Measurements from ENCODE around the gene NME3.

NME3 gene

DNA sequence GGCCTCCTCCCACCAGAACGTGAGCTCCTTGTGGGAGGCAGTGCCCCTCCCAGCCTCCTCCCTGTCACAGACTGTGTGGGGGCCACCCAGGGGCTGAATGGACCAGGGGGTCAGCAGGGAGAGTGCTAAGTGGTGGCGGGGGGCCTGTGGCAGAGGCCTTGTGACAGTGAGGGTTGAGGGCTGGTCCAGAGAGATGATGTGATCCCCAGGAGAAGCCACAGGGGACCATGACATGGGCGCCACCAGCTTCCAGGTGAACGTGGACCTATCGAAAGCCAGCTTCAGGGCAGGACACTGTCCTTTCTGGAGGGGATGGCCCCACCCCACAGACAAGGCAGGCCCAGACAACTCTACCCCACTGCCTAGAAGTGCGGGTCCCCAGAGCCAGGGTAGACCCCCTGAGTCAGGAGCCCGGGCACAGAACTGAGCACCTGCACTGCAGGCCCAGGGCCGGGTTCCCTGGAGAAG lies 7.9 kb upstream of the NME3 start:
- no peak for DNase-seq

DNA sequence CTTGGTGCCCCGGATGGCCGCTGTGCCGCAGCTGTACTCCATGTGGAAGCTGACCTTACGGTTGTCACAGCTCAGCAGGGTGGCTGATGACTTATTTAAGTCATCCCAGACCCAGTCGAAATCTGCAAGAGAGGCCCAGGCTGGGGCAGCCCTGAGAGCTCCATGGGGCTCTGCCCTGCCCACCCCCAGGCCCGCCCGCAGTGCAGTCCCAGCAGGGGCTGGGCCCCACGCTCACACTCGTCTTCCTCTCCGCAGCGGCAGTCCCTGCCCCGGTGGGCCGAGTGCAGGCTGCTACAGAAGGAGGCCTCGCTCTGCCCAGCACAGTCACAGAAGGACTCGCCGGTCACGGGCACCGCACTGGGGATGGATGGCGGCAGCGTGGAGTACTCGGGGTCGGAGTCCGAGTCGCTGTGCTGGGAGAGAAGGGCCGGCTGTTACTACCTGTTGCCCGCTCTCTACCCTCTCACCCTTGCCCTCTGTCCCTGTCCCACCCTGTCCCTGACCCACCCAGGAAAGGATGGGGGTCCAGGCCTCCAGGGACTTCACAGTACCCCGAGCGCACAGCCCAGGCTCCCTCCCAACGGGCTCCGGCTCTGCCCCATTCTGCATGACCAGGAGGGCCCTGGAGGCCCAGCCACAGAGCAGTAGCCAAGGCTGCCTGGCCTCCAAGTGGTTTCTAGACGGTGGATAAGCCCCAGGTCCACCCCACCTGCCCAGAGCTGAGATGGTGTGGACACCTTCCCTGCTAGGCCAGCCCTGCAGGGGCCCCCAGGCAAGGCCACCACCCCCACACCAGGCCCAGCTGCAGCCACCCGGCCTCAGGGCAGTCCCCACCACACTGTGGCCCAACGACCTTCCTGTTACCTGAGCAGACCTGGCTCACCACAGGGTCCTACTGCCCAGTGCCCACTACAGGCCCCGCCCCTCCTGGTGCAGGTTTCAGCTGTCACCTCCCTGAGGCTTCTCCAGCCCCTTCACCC lies 7.1 kb upstream of the NME3 start:
- DNase-seq = no peak

DNA sequence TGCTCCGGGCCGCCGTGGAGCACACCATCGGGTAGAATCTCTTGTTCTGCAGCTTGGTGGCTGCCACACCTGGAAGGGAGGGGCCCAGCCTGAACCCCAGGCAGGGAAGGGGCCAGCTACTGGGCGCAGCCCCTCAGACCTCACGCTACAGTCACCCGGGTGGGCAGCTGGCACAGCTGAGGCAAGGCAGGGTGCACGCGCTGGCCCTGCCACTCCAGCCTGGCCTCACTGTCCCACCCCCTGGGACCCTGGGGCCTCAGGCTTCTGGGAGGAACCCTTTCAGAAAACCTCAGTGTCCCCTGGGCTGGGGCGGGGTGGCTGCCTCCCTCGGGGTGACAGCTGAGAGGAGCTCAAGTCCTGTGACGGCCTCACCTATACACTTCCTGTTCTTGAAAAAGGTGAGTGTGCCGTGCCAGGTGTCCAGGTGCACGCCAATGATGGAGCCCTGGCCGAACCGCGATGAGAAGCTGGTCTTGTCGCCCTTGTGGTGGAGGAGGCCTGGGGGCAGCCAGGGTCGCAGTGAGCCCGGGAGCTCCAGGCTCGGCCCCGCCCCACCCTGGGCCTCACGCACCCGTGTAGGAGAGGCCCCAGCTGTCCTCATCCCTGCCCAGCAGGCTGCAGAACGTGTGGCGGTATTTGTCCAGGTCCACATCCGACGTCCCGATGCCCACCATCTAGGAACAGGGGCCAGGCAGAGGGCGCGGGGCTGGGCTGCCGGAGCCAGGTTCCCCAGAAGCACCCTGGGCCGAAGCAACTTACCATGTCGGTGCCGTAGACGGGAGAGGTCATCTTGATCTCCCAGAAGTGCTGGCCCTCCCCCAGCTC lies 6.2 kb upstream of the NME3 start:
- DNase-seq = no peak

DNA sequence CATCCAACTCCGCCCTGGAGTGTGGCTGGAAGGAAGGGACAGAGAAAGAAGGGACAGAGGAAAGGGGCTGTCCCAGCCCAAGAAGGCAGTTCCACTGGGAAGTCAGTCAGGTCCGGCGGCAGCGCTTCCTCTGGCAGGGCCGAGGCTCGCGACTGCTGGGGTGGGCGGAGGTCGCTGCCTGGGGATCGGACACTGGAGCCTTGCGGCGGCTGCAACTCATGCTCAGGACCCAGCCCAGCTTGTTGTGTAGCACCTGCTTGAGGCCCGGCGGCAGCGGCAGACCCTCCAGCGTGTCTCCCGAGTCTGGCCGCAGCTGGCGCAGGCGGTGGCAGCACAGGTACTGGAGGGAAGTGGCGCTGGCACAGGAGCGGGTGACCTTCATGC lies 5.6 kb upstream of the NME3 start:
- no peak for DNase-seq

DNA sequence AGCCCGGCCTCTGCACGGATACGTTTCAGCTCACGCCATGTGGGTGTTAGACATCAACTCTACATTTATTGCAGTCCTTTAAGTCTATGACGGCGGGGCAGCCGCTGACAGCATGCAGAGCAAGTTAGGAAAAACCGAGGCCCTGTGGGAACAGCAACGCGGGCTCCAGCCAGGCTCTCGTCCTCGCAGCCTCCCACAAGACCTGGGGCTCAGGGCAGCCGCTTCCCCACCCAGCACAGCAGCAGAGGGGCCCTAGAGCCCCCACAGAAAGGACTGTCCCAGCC lies 5.3 kb upstream of the NME3 start:
- no peak for DNase-seq

DNA sequence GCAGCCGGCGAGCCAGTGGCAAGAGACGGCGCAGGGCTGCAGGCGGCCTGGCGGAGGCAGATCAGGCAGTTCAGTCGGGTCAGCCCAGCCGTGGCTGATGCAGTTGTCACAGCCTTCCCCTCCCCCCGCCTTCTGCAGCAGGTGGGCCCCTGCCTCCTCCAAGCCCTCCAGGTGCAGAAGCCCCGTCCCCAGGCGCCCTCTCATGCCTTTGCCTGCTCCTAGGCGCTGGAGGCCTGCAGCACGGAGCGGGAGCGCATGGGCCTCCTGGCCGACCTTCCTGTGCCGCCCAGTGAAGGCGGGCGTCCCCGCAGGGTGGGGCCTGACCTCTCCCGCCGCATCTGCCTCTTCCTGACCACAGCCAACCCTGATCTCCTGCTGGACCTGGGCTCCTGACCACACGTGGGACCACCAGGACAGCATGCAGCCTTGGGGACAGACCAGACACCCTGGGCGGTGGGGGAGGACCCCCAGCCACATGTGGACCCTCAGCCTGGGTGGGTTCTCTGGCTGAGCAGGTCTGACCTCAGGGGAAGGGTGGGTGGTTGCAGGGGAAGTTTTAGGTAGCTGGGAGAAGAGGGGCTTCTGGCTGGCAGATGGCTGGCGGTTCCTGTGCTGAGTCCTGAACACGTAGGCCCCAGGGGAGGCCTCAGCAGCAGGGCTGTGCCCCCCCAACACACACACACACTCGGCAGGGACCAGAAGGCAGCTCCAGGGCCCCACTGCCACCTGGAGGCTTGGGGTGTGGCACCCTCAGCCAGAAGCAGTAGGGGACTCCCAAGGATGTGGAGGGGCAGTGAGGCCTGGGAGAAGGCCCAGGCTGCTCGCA lies 4.7 kb upstream of the NME3 start:
- DNase-seq = no peak

DNA sequence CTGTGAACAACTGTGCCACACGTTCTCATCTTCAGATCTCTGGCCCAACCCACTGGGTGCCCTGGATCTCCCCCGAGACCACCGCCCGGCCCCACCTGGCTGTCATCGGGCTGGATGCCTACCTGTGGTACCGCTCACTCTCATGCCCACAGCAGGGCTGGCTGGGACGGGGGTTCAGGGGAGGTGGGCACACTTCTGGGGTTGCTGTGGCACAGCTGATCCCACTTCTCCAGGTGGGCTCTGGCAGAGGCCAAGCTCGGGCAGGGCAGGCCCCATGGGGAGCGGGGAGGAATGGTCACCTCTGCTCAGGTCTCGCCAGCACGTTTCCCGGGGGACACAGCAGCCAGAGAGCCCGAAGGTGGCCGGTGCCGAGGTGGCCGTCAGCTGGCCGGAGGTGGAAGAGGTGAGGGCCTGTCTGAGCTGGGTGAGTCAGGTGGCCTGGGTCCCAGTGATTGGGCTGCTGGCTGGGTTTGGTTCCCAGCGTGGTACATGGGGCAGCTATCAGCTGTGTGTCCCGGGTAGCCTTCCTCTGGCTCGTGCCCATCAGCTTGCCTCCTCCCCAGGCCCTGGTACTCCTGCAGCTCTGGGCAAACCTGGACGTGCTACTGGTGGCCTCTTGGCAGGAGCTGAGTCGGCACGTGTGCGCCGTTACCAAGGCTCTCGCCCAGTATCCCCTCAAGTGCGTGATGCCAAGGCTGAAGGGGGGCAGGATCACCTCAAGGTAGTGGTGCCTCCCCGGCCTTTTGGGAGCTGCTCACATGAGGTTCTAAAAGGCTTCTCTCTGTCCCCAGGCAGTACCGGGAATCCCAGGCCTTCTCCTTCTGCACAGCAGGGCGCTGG lies 3.9 kb upstream of the NME3 start:
- DNase-seq = no peak

DNA sequence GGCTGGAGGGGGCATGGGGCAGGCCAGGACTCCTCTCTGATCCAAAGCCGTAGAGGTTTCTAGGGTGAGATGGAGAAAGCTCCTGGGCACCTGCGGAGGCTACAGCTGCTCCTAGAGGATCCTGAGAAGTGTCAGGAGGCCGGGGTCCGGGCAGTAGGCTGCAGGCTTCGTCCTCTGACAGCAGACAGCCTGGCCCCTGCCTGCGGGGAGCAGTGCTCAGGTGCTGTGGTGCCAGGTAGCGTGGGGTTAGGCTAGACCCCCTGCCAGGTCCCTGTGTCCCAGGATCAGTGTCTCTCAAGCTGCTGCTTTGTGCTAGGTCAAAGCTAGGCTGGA lies 3.1 kb upstream of the NME3 start:
- DNase-seq = no peak

DNA sequence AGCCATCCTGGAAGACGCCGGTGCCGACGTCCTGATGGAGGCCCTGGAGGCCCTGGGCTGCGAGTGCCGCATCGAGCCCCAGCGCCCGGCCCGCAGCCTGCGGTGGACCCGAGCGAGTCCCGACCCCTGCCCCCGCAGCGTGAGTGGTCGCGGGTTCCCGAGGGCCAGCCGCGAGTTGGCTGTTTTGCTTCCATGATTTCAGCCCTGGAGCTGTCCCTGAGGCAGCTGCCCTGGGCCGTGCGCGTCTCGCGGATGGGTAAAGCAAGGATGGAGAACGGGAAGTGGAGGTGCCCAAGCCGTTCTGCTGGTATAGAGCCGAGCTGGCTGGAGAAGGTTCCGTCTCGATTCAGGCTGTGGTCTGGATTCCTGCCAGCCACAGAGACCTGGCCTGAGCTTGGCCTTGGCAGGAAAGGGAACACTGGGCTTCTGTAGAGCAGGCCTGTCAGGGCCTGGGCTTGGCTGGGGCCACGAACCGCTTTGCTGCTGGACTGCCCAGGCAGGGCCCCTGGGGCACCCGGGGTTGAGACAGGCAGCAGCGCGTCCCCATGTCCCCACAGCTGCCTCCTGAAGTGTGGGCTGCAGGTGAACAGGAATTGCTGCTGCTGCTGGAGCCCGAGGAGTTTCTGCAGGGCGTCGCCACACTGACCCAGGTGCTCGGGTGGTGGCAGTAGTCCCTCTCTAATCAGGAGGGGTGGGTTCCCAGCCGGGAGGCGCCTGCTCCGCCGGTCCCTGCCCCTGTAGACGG lies 2.5 kb upstream of the NME3 start:
- no peak for DNase-seq

DNA sequence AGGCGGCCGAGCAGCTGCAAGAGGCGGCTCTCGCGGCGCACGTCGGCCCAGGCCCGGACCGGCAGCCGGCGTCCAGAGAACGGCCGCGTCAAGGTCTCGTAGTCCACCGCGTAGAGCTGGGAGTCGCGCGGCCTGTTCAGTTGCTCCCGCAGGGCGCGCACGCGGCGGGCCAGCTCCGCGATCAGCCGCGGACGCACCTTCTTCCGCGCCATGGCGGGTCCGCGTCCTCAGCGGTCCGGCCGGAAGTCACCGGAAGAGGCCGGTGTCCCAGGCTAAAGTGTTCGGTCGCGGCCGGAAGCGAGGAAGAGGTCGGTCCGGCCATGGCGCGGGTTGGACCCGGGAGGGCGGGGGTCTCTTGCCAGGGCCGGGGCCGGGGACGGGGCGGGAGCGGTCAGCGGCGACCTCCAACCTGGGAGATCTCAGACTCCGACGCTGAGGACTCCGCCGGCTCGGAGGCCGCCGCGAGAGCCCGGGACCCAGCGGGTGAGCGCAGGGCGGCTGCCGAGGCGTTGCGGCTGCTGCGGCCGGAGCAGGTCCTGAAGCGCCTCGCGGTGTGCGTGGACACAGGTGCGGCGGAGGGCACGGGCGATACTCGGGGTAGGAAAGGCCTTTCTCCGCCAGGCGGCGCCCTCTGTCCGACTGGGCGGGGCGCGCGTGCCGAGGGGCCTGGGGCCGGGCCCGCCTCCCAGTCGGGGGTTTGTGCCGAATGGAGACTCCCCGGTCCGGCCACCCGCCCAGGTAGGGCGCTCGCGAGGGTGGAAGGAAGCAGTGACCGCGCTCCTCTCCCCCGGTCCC lies 1.8 kb upstream of the NME3 start, which contains the start of gene MRPS34:
MRPS34 (minus strand) TSS at position 227 of the 795 bp plus-strand sequence; CDS start at position 212, 15 bp downstream.
- DNase-seq = peak; percentile 13

DNA sequence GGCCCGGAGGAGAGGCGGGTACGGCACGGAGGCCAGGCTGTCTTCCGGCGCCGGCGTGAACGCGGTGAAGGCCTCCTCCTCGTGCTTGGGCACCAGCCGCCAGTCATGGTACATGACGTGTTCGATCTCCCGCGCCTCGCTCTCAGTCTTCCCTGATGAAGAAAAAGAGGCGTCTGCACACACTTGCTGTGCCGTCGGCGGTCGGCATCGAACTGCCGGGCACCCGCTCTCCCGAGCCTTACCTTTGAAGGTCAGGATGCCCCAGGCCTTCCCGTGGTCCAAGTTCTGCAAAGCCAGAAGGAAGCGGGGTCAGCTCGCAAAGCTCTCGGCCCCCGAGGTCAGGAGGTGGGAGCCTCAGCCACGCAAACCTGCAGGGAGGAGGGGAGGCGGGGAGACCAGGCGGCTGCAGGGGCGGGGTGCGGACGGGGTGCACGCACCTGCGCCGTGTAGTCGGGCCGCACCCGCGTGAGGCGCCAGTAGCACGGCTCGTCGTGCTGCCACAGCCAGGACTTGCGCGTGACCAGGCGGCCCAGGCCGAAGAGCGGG lies 1.1 kb upstream of the NME3 start, which contains the start of gene EME2:
EME2 (plus strand) TSS at position 449 of the 546 bp plus-strand sequence. CDS start 418 bp downstream, outside the sequence.
- no peak for DNase-seq

DNA sequence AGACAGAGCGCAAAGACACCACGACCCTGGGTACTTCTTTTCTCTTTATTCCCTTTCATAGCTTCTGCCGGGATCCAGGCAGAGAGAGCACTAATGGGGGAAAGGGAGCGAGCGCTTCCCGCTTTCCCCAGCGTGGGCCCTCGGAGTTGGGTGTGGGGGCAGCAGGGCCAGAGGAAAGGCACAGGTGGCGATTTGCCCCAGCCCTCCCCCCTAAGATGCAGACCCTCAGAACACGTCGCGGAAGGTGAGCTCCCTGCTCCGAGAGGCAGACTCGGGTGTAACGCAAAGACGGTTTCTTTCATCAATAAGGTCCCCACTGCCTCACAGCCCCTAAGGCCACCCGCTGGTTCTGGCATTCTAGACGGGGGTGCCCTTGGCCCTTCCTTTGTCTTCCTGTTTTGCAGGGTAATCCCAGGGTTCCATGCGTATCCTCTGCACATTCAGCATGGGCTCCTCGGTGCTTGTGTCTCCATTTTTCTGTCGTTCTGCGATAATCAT lies 570 bp upstream of the NME3 start:
- DNase-seq = no peak

DNA sequence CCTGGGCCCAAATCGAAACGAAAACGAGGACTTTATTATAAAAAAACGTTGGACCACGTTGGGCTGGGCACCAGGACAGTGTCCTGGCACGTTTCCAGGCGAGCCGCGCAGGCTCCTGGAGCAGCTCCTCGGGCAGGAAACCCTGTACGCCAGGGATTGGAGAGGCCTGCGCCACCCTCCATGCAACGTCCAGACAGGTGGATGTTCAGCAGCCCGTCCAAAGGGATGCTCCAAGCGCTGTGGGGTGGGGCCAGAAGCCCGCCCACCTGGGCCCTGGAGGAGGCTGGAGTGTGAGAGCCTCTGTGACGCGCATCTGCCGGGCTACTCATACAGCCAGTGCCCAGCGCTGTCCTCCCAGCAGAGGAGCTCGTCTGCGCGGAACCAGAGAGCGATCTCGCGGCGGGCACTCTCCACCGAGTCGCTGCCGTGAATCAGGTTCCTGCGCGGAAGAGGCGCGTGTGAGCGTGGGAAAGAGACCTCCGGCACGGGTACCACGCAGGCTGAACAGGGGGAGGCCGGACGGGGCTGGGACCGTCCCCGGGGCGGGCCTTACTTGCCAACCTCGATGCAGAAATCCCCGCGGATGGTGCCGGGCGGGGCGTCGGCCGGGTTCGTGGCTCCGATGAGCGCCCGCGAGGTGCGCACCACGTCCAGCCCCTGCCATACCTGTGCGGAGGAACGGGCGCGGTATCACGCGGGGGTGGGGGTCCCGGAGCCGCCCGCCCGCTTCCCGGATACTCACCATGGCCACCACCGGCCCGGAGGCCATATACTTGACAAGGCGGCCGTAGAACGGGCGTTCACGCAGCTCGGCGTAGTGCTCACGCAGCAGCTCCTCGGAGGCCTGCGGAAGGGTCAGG lies 785 bp downstream of the NME3 start:
- DNase-seq = peak; percentile 65

DNA sequence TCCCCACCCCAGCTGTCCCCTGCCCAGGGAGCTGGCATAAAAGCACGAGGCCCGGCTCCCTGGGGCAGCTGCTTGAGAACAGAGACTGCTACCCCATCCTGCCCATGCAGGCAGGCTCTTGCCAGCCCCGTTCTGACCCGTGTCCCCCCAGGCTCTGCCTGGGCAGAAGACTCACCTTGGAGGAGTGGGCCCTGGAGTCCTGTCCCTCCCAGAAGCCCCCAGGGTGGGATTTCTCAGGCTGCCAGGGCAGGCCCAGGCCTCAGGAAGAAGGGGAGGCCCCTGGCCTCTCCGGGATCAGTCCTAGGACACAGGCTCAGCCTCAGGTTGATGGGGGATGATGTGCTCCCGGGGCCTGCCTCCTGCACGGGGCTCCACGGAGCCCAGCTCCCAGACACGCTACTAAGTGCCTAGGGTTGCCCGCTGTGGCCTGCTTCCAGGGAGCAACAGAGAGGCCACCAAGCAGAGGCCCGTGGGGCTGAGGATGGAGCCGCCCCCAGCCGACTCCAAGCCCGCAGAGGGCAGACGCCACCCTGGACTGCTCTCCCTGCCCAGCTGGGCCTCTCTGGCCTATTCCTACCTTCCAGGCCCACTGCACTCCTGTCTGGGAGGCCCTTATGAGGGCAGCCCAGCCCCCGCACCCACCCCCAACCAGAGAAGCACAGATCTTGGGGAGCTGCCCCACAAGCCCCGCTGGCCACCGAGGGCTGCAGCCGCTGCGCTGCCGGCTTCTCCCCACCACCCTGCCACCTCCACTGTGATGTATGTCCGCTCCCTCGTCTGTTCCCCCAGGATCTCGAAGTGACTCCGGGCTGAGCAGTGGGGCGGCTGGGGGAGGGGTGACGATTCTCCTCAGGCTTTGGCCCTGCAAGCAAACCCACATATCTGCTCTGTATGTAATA lies 1.7 kb downstream of the NME3 start:
- DNase-seq = no peak

DNA sequence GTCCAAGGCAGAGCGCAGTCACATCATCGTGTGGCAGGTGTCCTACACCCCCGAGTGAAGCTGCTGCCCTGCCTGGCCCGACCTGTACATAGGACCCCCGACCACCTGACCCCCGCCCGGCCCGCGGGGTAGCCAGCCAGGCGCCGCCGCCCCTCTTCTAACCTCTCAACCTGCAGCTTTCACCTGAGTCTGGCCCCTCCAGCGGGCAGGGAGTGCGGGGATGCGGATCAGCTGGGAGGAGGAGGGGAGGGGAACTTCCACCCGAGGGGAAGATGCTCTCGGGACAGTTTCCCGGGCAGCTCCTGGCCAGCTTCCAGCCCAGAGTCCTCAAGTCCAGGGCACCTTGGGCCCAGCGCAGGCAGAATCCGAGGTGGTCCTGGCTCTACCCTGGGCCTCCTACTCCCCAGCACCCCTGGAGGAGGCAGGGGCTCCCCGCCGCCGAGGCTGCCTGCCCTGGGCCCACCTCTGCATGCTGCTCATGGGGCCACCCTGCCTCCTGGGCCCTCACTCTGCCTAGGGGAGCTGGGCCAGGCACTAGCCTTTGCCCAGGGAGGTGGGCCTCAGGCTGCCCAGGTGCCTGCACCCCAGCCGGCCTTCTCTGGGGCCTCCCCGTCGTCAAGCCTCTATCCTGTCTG lies 2.5 kb downstream of the NME3 start:
- DNase-seq = no peak

DNA sequence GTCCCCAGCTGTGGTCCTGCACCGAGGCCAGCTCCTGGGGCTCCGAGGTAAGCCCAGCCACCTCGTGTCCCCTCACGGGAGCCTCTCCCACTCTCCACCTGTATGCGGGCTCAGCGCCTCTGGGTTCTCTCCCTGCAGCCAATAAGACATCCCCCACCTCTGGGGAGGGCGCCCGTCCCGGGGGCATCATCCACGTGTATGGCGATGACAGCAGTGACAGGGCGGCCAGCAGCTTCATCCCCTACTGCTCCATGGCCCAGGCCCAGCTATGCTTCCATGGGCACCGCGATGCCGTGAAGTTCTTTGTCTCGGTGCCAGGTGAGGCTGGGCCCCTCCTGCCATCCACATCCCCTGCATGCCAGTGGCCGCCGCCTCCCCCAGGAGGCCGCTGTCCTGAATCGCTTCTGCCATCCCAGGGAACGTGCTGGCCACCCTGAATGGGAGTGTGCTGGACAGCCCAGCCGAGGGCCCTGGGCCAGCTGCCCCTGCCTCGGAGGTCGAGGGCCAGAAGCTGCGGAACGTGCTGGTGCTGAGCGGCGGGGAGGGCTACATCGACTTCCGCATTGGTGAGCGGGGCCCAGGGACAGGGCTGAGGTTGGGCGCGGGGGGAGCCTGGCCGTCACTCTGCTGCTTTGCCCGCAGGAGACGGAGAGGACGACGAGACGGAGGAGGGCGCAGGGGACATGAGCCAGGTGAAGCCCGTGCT lies 3.1 kb downstream of the NME3 start:
- no peak for DNase-seq
